HepG2 (cell line): ENCODE results near the gene MIF4GD. TPM values are rescaled to one million over a fixed set of nuclear protein-coding genes. Genes with fewer than 3 reads are reported as not detected.

ENCODE experiments used
- ARHGAP35 ChIP-seq: sonication (generic); formaldehyde crosslinking; IDR thresholded peaks from 2 replicates; pipeline ENCODE4 v1.9.0; 2022; ENCODE audit warnings: mild to moderate bottlenecking, inconsistent platforms, moderate library complexity, missing genetic modification reagents, borderline replicate concordance
- ETV6 ChIP-seq: sonication (generic); formaldehyde crosslinking; conservative IDR thresholded peaks from 2 replicates; pipeline ENCODE4 v1.4.0; 2020; ENCODE audit warnings: missing genetic modification reagents
- HES4 ChIP-seq: sonication (generic); formaldehyde crosslinking; IDR thresholded peaks from 2 replicates; pipeline ENCODE4 v1.9.0; 2021; ENCODE audit warnings: mild to moderate bottlenecking, missing genetic modification reagents, borderline replicate concordance
- IKZF5 ChIP-seq: IDR thresholded peaks from 2 replicates; pipeline ENCODE4 v1.6.1; 2018; ENCODE audit warnings: missing genetic modification reagents, mild to moderate bottlenecking, missing compliant biosample characterization
- MED13 ChIP-seq: sonication (generic); formaldehyde crosslinking; IDR thresholded peaks from 2 replicates; pipeline ENCODE4 v1.5.0; 2020; ENCODE audit warnings: missing genetic modification reagents
- MIER2 ChIP-seq: IDR thresholded peaks from 2 replicates; pipeline ENCODE4 v1.6.1; 2016; ENCODE audit warnings: missing biosample characterization, missing genetic modification reagents
- NFE2L1 ChIP-seq: sonication (generic); formaldehyde crosslinking; IDR thresholded peaks from 2 replicates; pipeline ENCODE4 v1.4.0; 2020; ENCODE audit warnings: missing genetic modification reagents, mild to moderate bottlenecking, borderline replicate concordance
- PRDM4 ChIP-seq: sonication (generic); formaldehyde crosslinking; IDR thresholded peaks from 2 replicates; pipeline ENCODE4 v1.9.0; 2021; ENCODE audit warnings: missing genetic modification reagents, borderline replicate concordance
- ZFP36L2 ChIP-seq: sonication (generic); formaldehyde crosslinking; IDR thresholded peaks from 2 replicates; pipeline ENCODE4 v1.4.0; 2020; ENCODE audit warnings: missing genetic modification reagents
- ZIK1 ChIP-seq: sonication (generic); formaldehyde crosslinking; IDR thresholded peaks from 2 replicates; pipeline ENCODE4 v1.5.0; 2020; ENCODE audit warnings: mild to moderate bottlenecking, low read depth, missing genetic modification reagents, borderline replicate concordance
- ZNF562 ChIP-seq: sonication (generic); formaldehyde crosslinking; IDR thresholded peaks from 2 replicates; pipeline ENCODE4 v1.8.0; 2022; ENCODE audit warnings: missing genetic modification reagents, borderline replicate concordance
- ZNF570 ChIP-seq: sonication (generic); formaldehyde crosslinking; IDR thresholded peaks from 2 replicates; pipeline ENCODE4 v1.4.0; 2020; ENCODE audit warnings: mild to moderate bottlenecking, missing genetic modification reagents, borderline replicate concordance
- polyA plus RNA-seq, 8 experiments: library from polyadenylated mRNA; depleted of rRNA in 3 of 8; stranded (reverse) in 7 of 8; unstranded in 1 of 8; fragments of >200 nt; fragmentation: Illumina TruSeq in 4 of 8; extraction: Trizol in 4 of 8; gene quantifications; 2 replicates each; pipeline versions ENCODE4 v1.2.1 to v1.2.3, GENCODE V29; 2011 to 2016; ENCODE audit warnings: low read depth in 4 of 8, missing spikeins in 1 of 8, mixed read lengths in 1 of 8; ENCODE audit not compliant: insufficient read depth in 1 of 8
- total RNA-seq, 5 experiments: library from RNA; depleted of rRNA; stranded (reverse); fragments of >200 nt; fragmentation: Illumina TruSeq; extraction: Trizol; gene quantifications; 2 replicates each; pipeline ENCODE4 v1.2.3, GENCODE V29; 2016; ENCODE audit warnings: low read depth in 1 of 5
- TF ChIP-seq, protein P1 (sequence below): sonication (generic); formaldehyde crosslinking; IDR thresholded peaks from 2 replicates; pipeline ENCODE4 v1.4.0; 2020; ENCODE audit warnings: missing genetic modification reagents
- TF ChIP-seq, protein P2 (sequence below): sonication (generic); formaldehyde crosslinking; IDR thresholded peaks from 2 replicates; pipeline ENCODE4 v1.4.0; 2020; ENCODE audit warnings: mild to moderate bottlenecking, missing genetic modification reagents

MIF4GD gene
- total and polyA plus RNA-seq, 2 of the 13 experiments (the other 11 are each of a cell fraction or from before 2014, with no cell fraction given): 14.0 to 28.0 TPM

DNA sequence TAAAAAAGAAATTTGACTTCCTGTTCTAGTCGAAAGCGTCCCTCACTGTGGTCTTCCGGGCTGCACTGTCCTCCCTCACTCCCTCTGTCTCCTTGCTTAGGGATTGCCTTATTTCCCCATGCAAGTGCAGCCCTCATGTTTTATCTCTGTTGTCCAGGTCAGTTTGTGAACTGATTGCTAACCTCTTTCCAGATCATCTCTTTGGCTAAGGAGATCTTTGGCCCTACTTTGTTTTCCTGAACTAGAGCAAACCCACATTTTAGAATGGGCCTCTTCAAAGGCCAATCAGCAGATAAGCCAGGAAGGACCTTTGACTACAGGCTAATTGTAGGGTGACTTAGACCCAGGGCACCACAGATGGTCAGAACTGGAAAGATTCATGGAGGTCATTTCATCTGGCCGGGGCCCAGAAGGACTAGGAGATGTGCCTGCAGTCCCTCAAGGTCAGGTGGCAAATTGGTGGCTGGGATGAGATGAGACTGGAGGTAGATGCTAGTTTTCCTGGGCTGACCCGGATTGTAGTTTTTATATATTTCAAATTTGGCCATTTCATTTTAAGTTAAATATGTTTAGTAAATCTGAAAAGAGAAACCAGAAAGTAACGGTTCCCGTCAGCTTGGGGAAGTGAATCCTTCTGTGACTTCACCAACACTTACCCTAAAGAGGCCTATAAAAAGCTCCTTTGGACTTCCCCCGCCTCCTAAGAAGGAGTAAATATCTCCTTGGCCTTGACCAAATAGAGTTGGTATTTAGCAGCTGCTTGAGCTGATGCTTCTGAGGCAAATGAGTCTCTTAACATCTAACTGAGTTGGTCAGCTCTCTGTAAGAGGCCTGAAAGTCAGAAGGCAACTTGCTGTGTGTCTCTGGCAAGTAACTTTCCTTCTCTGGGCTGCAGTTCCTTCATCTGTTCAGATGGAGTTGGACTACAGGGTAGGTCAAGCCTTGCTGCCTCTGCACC lies 24.4 kb upstream of the MIF4GD start (continued):
- TF ChIP-seq, protein P1, sequence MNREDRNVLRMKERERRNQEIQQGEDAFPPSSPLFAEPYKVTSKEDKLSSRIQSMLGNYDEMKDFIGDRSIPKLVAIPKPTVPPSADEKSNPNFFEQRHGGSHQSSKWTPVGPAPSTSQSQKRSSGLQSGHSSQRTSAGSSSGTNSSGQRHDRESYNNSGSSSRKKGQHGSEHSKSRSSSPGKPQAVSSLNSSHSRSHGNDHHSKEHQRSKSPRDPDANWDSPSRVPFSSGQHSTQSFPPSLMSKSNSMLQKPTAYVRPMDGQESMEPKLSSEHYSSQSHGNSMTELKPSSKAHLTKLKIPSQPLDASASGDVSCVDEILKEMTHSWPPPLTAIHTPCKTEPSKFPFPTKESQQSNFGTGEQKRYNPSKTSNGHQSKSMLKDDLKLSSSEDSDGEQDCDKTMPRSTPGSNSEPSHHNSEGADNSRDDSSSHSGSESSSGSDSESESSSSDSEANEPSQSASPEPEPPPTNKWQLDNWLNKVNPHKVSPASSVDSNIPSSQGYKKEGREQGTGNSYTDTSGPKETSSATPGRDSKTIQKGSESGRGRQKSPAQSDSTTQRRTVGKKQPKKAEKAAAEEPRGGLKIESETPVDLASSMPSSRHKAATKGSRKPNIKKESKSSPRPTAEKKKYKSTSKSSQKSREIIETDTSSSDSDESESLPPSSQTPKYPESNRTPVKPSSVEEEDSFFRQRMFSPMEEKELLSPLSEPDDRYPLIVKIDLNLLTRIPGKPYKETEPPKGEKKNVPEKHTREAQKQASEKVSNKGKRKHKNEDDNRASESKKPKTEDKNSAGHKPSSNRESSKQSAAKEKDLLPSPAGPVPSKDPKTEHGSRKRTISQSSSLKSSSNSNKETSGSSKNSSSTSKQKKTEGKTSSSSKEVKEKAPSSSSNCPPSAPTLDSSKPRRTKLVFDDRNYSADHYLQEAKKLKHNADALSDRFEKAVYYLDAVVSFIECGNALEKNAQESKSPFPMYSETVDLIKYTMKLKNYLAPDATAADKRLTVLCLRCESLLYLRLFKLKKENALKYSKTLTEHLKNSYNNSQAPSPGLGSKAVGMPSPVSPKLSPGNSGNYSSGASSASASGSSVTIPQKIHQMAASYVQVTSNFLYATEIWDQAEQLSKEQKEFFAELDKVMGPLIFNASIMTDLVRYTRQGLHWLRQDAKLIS (CRISPR knock-in tag): no peak
- no peak for TF ChIP-seq ZFP36L2 (CRISPR knock-in tag)
- peak; percentile 64 for TF ChIP-seq IKZF5
- peak; percentile 79 for TF ChIP-seq MIER2
- peak; percentile 16; the same call in 1 of the 2 replicates for TF ChIP-seq MED13 (CRISPR knock-in tag)
- no peak for TF ChIP-seq ZNF562
- TF ChIP-seq ZIK1 (CRISPR knock-in tag): no peak
- no peak for TF ChIP-seq ETV6
- TF ChIP-seq PRDM4 (CRISPR knock-in tag): no peak
- TF ChIP-seq ARHGAP35 (CRISPR knock-in tag): no peak
- no peak for TF ChIP-seq HES4 (CRISPR knock-in tag)
- TF ChIP-seq ZNF570: no peak
- no peak for TF ChIP-seq NFE2L1 (CRISPR knock-in tag)
- TF ChIP-seq, protein P2, sequence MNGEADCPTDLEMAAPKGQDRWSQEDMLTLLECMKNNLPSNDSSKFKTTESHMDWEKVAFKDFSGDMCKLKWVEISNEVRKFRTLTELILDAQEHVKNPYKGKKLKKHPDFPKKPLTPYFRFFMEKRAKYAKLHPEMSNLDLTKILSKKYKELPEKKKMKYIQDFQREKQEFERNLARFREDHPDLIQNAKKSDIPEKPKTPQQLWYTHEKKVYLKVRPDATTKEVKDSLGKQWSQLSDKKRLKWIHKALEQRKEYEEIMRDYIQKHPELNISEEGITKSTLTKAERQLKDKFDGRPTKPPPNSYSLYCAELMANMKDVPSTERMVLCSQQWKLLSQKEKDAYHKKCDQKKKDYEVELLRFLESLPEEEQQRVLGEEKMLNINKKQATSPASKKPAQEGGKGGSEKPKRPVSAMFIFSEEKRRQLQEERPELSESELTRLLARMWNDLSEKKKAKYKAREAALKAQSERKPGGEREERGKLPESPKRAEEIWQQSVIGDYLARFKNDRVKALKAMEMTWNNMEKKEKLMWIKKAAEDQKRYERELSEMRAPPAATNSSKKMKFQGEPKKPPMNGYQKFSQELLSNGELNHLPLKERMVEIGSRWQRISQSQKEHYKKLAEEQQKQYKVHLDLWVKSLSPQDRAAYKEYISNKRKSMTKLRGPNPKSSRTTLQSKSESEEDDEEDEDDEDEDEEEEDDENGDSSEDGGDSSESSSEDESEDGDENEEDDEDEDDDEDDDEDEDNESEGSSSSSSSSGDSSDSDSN: 0 out of 2 replicates have a peak, but pooled peaks have one; percentile 35
